HL-60 (cell line): Measurements from ENCODE around the gene NUDCD3.
A peak's percentile ranks its signal among the peaks of the same experiment; 100 is the strongest.

Experiments used
- DNase-seq, 2 experiments: peaks; one replicate each; pipeline ENCODE4 v3.0.0-alpha.2; 2010 to 2020; ENCODE audit warnings: low read depth in 1 of 2, low spot score in 1 of 2
- H3K27ac ChIP-seq: fragments of 250-450 bp; sonication (Bioruptor Pico); replicated peaks from 2 replicates; pipeline ENCODE4 v1.5.1; 2020; ENCODE audit warnings: mild to moderate bottlenecking, moderate library complexity
- H3K27me3 ChIP-seq: fragments of 250-450 bp; sonication (Bioruptor Pico); 2 replicates; pipeline ENCODE4 v1.5.1; 2021; ENCODE audit warnings: mild to moderate bottlenecking, moderate library complexity; ENCODE audit not compliant: insufficient read depth, poor library complexity, severe bottlenecking
- H3K4me3 ChIP-seq: replicated peaks from 2 replicates; pipeline ENCODE4 v1.5.1; 2011; ENCODE audit warnings: mild to moderate bottlenecking, control low read depth, low read length; ENCODE audit not compliant: insufficient read depth
- GABPA ChIP-seq: IDR thresholded peaks from 2 replicates; pipeline ENCODE4 v1.6.1; 2012; ENCODE audit warnings: low read depth
- POLR2AphosphoS5 ChIP-seq: IDR thresholded peaks from 2 replicates; pipeline ENCODE4 v1.6.1; 2012; ENCODE audit warnings: low read depth
- SPI1 ChIP-seq: IDR thresholded peaks from 2 replicates; pipeline ENCODE4 v1.6.1; 2012; ENCODE audit warnings: low read depth, mild to moderate bottlenecking, borderline replicate concordance
- TF ChIP-seq, protein P1 (sequence below): IDR thresholded peaks from 2 replicates; pipeline ENCODE4 v1.6.1; 2012; ENCODE audit warnings: low read depth; ENCODE audit not compliant: insufficient replicate concordance
- TF ChIP-seq, protein P2 (sequence below): IDR thresholded peaks from one replicate; pipeline ENCODE4 v1.5.1; 2011; ENCODE audit warnings: low read length, control low read depth, inconsistent platforms; ENCODE audit not compliant: insufficient read depth

Gene NUDCD3

DNA sequence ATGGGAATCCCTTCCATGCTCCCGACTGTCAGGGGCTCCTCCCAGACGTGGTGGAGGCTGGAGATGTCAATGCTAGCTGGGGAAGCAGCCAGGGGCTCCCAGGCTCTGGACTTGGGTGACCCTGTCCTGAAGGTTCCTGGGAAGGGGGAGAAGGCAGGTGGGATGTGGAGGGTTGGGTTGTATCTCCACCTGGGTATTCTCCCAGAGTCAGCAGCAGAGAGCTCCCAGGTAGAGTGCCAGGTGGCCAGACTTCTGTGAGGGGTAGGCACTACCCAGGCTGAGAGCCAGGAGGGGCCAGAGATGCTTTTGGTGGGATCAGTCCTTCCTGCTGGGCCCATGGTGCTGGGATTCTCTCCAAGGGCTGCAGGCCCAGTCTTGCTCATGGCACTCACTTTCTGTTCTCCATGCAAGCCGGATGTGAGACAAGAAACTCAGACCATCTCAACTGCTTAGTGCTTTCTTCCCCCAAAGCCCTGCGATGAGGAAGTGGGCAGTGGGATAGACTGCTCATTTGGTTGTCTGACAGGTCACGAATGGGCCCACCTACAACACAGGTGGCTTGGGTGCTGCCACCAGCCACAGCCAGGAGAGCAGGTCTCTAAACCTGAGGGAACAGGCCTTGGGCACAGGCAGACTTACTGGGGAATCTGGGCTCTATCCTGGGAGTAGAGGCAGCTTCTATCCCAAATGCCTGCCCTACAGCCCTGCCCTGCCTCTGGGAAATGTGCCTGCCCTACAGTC, 112.6 kb downstream of the NUDCD3 start:
- peak in 1 of 2 experiments; percentile 26 for DNase-seq
- Histone ChIP-seq H3K4me3 (no peak overlapping the region), H3K27ac (no peak overlapping the region)

DNA sequence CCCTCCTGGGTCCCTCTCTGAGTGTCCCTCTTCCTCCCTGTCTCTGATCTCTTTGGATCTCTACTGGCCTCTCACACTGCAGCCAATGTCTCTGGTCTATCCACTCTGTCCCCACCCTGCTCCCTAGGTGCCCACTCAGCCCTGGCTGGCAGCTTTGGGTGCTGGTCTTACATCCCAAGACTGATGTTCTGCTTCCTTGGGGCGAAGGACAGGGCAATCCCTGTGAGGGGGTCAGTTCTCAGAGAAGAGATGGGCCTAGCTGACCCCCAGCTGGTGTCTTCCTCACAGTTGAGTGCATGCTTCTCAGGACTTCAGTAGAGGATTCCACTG, 113.4 kb downstream of the NUDCD3 start:
- TF ChIP-seq, protein P1, sequence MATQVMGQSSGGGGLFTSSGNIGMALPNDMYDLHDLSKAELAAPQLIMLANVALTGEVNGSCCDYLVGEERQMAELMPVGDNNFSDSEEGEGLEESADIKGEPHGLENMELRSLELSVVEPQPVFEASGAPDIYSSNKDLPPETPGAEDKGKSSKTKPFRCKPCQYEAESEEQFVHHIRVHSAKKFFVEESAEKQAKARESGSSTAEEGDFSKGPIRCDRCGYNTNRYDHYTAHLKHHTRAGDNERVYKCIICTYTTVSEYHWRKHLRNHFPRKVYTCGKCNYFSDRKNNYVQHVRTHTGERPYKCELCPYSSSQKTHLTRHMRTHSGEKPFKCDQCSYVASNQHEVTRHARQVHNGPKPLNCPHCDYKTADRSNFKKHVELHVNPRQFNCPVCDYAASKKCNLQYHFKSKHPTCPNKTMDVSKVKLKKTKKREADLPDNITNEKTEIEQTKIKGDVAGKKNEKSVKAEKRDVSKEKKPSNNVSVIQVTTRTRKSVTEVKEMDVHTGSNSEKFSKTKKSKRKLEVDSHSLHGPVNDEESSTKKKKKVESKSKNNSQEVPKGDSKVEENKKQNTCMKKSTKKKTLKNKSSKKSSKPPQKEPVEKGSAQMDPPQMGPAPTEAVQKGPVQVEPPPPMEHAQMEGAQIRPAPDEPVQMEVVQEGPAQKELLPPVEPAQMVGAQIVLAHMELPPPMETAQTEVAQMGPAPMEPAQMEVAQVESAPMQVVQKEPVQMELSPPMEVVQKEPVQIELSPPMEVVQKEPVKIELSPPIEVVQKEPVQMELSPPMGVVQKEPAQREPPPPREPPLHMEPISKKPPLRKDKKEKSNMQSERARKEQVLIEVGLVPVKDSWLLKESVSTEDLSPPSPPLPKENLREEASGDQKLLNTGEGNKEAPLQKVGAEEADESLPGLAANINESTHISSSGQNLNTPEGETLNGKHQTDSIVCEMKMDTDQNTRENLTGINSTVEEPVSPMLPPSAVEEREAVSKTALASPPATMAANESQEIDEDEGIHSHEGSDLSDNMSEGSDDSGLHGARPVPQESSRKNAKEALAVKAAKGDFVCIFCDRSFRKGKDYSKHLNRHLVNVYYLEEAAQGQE, result no peak
- TF ChIP-seq, protein P2, sequence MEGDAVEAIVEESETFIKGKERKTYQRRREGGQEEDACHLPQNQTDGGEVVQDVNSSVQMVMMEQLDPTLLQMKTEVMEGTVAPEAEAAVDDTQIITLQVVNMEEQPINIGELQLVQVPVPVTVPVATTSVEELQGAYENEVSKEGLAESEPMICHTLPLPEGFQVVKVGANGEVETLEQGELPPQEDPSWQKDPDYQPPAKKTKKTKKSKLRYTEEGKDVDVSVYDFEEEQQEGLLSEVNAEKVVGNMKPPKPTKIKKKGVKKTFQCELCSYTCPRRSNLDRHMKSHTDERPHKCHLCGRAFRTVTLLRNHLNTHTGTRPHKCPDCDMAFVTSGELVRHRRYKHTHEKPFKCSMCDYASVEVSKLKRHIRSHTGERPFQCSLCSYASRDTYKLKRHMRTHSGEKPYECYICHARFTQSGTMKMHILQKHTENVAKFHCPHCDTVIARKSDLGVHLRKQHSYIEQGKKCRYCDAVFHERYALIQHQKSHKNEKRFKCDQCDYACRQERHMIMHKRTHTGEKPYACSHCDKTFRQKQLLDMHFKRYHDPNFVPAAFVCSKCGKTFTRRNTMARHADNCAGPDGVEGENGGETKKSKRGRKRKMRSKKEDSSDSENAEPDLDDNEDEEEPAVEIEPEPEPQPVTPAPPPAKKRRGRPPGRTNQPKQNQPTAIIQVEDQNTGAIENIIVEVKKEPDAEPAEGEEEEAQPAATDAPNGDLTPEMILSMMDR, result no peak
- no peak for TF ChIP-seq SPI1
- TF ChIP-seq GABPA, result no peak
- 0 out of 2 replicates have a peak, but pooled peaks have one; percentile 6 for TF ChIP-seq POLR2AphosphoS5
- DNase-seq, result no peak
- Histone ChIP-seq H3K27ac (no peak overlapping the region), H3K27me3 (no peaks in the 10 kb centered on the region), H3K4me3 (no peak overlapping the region)

More for the DNA sequence above, 112.6 kb downstream of the NUDCD3 start:
- H3K27me3 ChIP-seq, result no peaks in the 10 kb centered on the region
- peak; percentile 59 for TF ChIP-seq SPI1
- TF ChIP-seq, protein P1, result no peak

DNA sequence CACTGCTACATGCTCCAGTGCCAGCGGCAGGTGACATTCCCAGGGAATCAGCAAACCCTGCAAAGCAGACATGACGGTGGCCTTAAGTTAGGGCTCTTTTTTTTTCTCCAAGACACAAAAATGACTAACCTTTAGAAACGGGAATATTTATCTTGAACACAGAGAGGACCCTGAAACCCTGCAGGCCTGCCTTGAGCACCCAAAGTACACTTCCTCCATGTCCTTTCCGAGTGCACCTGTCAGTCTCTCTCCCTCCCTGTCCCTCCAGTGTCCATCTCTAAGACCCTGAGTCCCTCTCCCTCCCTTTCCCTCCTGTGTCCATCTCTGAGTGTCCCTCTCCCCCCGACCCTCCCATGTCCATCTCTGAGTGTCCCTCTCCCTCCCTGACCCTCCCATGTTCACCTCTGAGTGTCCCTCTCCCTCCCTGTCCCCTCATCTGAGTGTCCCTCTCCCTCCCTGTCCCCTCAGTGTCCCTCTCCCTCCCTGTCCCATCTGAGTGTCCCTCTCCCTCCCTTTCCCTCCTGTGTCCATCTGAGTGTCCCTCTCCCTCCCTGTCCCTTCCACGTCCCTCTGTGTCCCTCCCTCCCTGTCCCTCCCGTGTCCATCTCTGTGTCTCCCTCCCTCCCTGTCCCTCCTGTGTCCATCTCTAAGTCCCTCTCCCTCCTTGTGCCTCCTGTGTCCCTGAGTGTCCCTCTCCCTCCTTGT, 113.9 kb downstream of the NUDCD3 start:
- Histone ChIP-seq H3K4me3 (no peak overlapping the region), H3K27ac (no peak overlapping the region), H3K27me3 (no peaks in the 10 kb centered on the region)
- DNase-seq, result no peak
- TF ChIP-seq GABPA, result no peak
- TF ChIP-seq, protein P2, result no peak
- 0 out of 2 replicates have a peak, but pooled peaks have one; percentile 2 for TF ChIP-seq POLR2AphosphoS5

DNA sequence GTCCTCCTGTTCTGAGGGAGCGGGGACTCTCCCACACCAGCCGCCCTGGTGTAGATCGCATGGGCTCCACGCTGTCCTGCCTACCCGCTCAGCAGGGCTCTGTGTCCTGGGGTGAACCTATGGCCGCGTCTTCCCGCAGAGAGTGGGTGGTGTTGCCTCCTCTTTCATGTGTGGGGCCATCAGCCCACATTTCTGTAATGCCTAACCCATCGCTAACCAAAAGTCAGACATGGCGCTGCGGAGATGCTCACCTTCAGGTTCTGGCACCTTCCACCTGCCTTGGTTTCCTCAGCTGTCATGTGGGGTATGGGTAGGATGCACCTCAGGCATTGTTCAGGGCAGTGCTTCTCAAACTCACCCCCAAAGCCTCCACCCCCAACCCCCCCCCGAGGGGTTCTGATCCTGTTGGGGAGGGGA, 114.5 kb downstream of the NUDCD3 start:
- H3K4me3 ChIP-seq, result no peak overlapping the region
- no peaks in the 10 kb centered on the region for H3K27me3 ChIP-seq
- H3K27ac ChIP-seq, result no peak overlapping the region
- DNase-seq, result no peak
- TF ChIP-seq, protein P1, result no peak
- TF ChIP-seq, protein P2, result no peak
- TF ChIP-seq SPI1 (no peak), POLR2AphosphoS5 (no peak), GABPA (no peak)
